ENCODE measurements around the gene SLC37A2.

DNA sequence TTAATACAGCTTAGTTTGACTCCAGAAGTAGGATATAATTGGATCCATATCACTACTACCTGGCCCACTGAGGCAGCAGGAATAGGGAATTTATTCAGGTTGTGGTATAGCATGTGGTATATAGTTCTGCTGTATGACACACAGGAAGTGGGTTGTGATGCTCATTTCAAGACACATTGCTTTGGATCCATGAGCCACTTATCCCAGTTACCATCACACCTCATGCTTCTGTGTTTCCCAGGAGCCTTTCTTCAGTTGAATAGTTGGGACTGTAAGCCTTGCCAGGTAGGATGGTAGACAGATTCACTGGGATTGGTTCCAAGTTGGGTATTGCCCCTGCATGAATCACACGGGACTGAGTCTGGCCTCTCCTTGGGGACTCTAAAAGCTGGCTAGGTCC lies 9.9 kb upstream of the SLC37A2 start:
- TF ChIP-seq, protein P1, sequence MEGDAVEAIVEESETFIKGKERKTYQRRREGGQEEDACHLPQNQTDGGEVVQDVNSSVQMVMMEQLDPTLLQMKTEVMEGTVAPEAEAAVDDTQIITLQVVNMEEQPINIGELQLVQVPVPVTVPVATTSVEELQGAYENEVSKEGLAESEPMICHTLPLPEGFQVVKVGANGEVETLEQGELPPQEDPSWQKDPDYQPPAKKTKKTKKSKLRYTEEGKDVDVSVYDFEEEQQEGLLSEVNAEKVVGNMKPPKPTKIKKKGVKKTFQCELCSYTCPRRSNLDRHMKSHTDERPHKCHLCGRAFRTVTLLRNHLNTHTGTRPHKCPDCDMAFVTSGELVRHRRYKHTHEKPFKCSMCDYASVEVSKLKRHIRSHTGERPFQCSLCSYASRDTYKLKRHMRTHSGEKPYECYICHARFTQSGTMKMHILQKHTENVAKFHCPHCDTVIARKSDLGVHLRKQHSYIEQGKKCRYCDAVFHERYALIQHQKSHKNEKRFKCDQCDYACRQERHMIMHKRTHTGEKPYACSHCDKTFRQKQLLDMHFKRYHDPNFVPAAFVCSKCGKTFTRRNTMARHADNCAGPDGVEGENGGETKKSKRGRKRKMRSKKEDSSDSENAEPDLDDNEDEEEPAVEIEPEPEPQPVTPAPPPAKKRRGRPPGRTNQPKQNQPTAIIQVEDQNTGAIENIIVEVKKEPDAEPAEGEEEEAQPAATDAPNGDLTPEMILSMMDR (optimal IDR thresholded peaks at IDR 0.05 in 1 of 3, IDR thresholded peaks at IDR 0.05 in 1 of 3, conservative IDR thresholded peaks at IDR 0.05 in 1 of 3; ENCODE audit: extremely low read depth in 1 of 3, insufficient read depth in 2 of 3, low read length in 3 of 3), result no peak
- TF ChIP-seq EZH2 (IDR thresholded peaks at IDR 0.05; ENCODE audit: low read length), result no peak

All from keratinocyte (primary cell).